ENCODE measurements around the gene OR2M5.

GRCh38 chr1:248164031-248164430 lies 19.1 kb downstream of the OR2M5 start:
- TF ChIP-seq POLR2A (IDR thresholded peaks at IDR 0.05; ENCODE audit: low read depth) (no peak), POLR2AphosphoS5 (IDR thresholded peaks at IDR 0.05) (no peak)
- TF ChIP-seq, protein P1, sequence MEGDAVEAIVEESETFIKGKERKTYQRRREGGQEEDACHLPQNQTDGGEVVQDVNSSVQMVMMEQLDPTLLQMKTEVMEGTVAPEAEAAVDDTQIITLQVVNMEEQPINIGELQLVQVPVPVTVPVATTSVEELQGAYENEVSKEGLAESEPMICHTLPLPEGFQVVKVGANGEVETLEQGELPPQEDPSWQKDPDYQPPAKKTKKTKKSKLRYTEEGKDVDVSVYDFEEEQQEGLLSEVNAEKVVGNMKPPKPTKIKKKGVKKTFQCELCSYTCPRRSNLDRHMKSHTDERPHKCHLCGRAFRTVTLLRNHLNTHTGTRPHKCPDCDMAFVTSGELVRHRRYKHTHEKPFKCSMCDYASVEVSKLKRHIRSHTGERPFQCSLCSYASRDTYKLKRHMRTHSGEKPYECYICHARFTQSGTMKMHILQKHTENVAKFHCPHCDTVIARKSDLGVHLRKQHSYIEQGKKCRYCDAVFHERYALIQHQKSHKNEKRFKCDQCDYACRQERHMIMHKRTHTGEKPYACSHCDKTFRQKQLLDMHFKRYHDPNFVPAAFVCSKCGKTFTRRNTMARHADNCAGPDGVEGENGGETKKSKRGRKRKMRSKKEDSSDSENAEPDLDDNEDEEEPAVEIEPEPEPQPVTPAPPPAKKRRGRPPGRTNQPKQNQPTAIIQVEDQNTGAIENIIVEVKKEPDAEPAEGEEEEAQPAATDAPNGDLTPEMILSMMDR (IDR thresholded peaks at IDR 0.05): no peak
